HFF-Myc (cell line): ENCODE data around the gene ACOX3.

ENCODE experiments used
- DNase-seq: peaks from one replicate; pipeline ENCODE4 v3.0.0-alpha.2; 2011; ENCODE audit warnings: low read depth; ENCODE audit errors: extremely low read depth
- H3K4me3 ChIP-seq: replicated peaks from 2 replicates; pipeline ENCODE4 v1.5.1; 2011; ENCODE audit warnings: low read depth, mild to moderate bottlenecking, control low read depth, low read length
- CTCF ChIP-seq: IDR thresholded peaks from 2 replicates; pipeline ENCODE4 v1.5.1; 2012; ENCODE audit warnings: mild to moderate bottlenecking, low read depth, low read length, control low read depth; ENCODE audit errors: missing control alignments

ACOX3 gene

GRCh38 chr4:8477676-8478075 is 37.2 kb upstream of the ACOX3 start:
- no peak for TF ChIP-seq CTCF
- no peak overlapping the region for H3K4me3 ChIP-seq
- no peak for DNase-seq

GRCh38 chr4:8477095-8477635 is 36.6 kb upstream of the ACOX3 start:
- no peak overlapping the region for H3K4me3 ChIP-seq
- no peak for TF ChIP-seq CTCF
- DNase-seq: no peak

GRCh38 chr4:8475751-8476575 is 35.4 kb upstream of the ACOX3 start:
- TF ChIP-seq CTCF: no peak
- H3K4me3 ChIP-seq: no peak overlapping the region
- no peak for DNase-seq

- TF ChIP-seq CTCF: no peak
- no peak for DNase-seq
- H3K4me3 ChIP-seq: no peak overlapping the region
Measured at GRCh38 chr4:8474856-8475255, 34.3 kb upstream of the ACOX3 start.

- no peak overlapping the region for H3K4me3 ChIP-seq
- no peak for TF ChIP-seq CTCF
- no peak for DNase-seq
Measured at GRCh38 chr4:8473920-8474590, 33.5 kb upstream of the ACOX3 start.

- TF ChIP-seq CTCF: no peak
- DNase-seq: no peak
- no peak overlapping the region for H3K4me3 ChIP-seq
Measured at GRCh38 chr4:8473198-8473919, 32.8 kb upstream of the ACOX3 start.
